ENCODE data around the gene EIF5AL1. TPM values are rescaled to one million over a fixed set of nuclear protein-coding genes. Genes with fewer than 3 reads are reported as not detected.

Gene EIF5AL1
- total and polyA plus RNA-seq, 9 of the 15 experiments (the other 6 are each of a cell fraction or from before 2014, with no cell fraction given) = 0.03 to 3.4 (median 0.53) TPM; not detected in 1

DNA sequence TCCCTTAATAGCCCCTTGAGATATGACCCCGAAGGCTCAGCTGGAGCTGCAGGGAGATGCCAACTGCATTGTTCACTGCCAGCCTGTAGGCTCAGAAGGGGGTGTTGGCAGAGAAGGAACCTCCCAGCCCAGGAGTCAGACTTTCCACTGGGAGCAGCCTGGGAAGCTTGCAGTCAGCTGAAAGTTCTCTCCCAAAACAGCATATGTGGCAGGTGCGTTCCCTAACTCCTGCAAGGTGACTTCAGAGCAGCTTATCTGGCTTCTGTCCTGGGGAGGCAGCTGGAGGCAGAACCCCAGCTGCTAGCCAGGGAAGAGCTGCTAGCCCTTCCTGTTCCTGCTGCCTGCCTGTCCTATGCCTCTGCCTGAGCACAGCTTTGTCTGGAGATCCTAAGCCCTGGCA, 39.8 kb downstream of the EIF5AL1 start:
- ATAC-seq = no peak

More for the DNA sequence above, 39.8 kb downstream of the EIF5AL1 start:
- no peaks in the 10 kb centered on the region for H3K79me2 ChIP-seq (ENCODE audit: control insufficient read depth, insufficient read depth, low read length)
- H3K4me1 ChIP-seq (replicated peaks in 1 of 2; ENCODE audit: control insufficient read depth in 2 of 2, insufficient read depth in 2 of 2, low read length in 2 of 2) = no peaks in the 10 kb centered on the region
- H3K9me3 ChIP-seq (replicated peaks; ENCODE audit: control insufficient read depth, insufficient read depth, low read depth, low read length) = no peaks in the 10 kb centered on the region
- 0% methylated on average over 2 of the region's 2 CpGs for WGBS (ENCODE audit: insufficient coverage, low coverage, missing lambda C conversion rate)
- H3K36me3 ChIP-seq (ENCODE audit: control insufficient read depth, insufficient read depth, low read length) = no peaks in the 10 kb centered on the region
- in situ Hi-C loops (cut with MboI) = no loop called here
- H2AFZ ChIP-seq (ENCODE audit: low read depth, low read length) = no peak overlapping the region
- TF ChIP-seq, protein P1, sequence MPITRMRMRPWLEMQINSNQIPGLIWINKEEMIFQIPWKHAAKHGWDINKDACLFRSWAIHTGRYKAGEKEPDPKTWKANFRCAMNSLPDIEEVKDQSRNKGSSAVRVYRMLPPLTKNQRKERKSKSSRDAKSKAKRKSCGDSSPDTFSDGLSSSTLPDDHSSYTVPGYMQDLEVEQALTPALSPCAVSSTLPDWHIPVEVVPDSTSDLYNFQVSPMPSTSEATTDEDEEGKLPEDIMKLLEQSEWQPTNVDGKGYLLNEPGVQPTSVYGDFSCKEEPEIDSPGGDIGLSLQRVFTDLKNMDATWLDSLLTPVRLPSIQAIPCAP (CRISPR knock-in tag; IDR thresholded peaks at IDR 0.05; ENCODE audit: borderline replicate concordance) = no peak
- TF ChIP-seq TBL1XR1 (IDR thresholded peaks at IDR 0.05; ENCODE audit: low read length in 2 of 2) = no peak
- TF ChIP-seq HLTF (IDR thresholded peaks at IDR 0.05) = no peak
- TF ChIP-seq TCF7 (IDR thresholded peaks at IDR 0.05; ENCODE audit: borderline replicate concordance) = no peak
- no peak for TF ChIP-seq TCFL5 (CRISPR knock-in tag; conservative IDR thresholded peaks at IDR 0.05)
- no peak for TF ChIP-seq SREBF1 (IDR thresholded peaks at IDR 0.05; ENCODE audit: borderline replicate concordance, low read depth, low read length)
- no peak for TF ChIP-seq HSF4 (CRISPR knock-in tag; IDR thresholded peaks at IDR 0.05; ENCODE audit: borderline replicate concordance)
- TF ChIP-seq SMARCE1 (IDR thresholded peaks at IDR 0.05) = no peak
- no peak for TF ChIP-seq FOXK1 (CRISPR knock-in tag; IDR thresholded peaks at IDR 0.05; ENCODE audit: borderline replicate concordance)
- TF ChIP-seq SMARCC2 (IDR thresholded peaks at IDR 0.05; ENCODE audit: low read depth) = no peak
- no peak for TF ChIP-seq PHB2 (IDR thresholded peaks at IDR 0.05; ENCODE audit: low read depth)
- TF ChIP-seq UBTF (IDR thresholded peaks at IDR 0.05; ENCODE audit: borderline replicate concordance in 1 of 2, low read depth in 2 of 2, low read length in 2 of 2) = no peak
- no peak for TF ChIP-seq ZNF311 (CRISPR knock-in tag; IDR thresholded peaks at IDR 0.05)
- TF ChIP-seq, protein P2, sequence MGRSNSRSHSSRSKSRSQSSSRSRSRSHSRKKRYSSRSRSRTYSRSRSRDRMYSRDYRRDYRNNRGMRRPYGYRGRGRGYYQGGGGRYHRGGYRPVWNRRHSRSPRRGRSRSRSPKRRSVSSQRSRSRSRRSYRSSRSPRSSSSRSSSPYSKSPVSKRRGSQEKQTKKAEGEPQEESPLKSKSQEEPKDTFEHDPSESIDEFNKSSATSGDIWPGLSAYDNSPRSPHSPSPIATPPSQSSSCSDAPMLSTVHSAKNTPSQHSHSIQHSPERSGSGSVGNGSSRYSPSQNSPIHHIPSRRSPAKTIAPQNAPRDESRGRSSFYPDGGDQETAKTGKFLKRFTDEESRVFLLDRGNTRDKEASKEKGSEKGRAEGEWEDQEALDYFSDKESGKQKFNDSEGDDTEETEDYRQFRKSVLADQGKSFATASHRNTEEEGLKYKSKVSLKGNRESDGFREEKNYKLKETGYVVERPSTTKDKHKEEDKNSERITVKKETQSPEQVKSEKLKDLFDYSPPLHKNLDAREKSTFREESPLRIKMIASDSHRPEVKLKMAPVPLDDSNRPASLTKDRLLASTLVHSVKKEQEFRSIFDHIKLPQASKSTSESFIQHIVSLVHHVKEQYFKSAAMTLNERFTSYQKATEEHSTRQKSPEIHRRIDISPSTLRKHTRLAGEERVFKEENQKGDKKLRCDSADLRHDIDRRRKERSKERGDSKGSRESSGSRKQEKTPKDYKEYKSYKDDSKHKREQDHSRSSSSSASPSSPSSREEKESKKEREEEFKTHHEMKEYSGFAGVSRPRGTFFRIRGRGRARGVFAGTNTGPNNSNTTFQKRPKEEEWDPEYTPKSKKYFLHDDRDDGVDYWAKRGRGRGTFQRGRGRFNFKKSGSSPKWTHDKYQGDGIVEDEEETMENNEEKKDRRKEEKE (IDR thresholded peaks at IDR 0.05; ENCODE audit: borderline replicate concordance in 1 of 2, control insufficient read depth in 1 of 2, low read depth in 2 of 2, low read length in 1 of 2) = no peak
- no TSS peak for BruUV-seq (replicated peaks)
- peaks cover 13 to 32% of the 10 kb centered on the region in 2 experiments for H3K27me3 ChIP-seq (ENCODE audit: control insufficient read depth in 2 of 2, insufficient read depth in 2 of 2, low read length in 2 of 2)
- no peak overlapping the region for H3K4me3 ChIP-seq
- ChIA-PET POLR2A (interaction anchor here (0.6 kb wide), 1 partner anchor 1253 kb away, joined by 3 read pairs; no protein-coding TSS in a partner anchor), CTCF (ENCODE audit: low intra/inter-chr PET ratio) (interaction anchor here (1.0 kb wide), 1 partner anchor 10 kb away, joined by 4 read pairs; no protein-coding TSS in a partner anchor)
- DNase-seq (ENCODE audit: extremely low read depth in 1 of 4, low spot score in 3 of 4) (no peak), FAIRE-seq (no peak)
- intact Hi-C loops (cut with micrococcal nuclease) = no loop called here
- H3K9ac ChIP-seq (ENCODE audit: insufficient read depth in 1 of 2, low read depth in 2 of 2, low read length in 2 of 2) = no peak overlapping the region
- no peak overlapping the region for H3K4me2 ChIP-seq (ENCODE audit: insufficient read depth, low read length)
- peaks cover 4% of the 10 kb centered on the region; the same call in 1 of the 2 replicates for H4K20me1 ChIP-seq (replicated peaks; ENCODE audit: control insufficient read depth, insufficient read depth, low read length)
- H3K9me1 ChIP-seq (ENCODE audit: control insufficient read depth, insufficient read depth, low read length) = no peaks in the 10 kb centered on the region
- H3K27ac ChIP-seq (ENCODE audit: extremely low read depth, low read depth, low read length) = no peak overlapping the region
